WTC11 (cell line): Measurements from ENCODE around the gene NRBP1. TPM values are rescaled to one million over a fixed set of nuclear protein-coding genes. Genes with fewer than 3 reads are reported as not detected.
A peak's percentile ranks its signal among the peaks of the same experiment; 100 is the strongest.

Experiments
- ATAC-seq: fragments of 200-7000 bp; cut with Tn5 transposase; 2 replicates; pipeline ENCODE4 v1.10.0; 2021; ENCODE audit warnings: mild to moderate bottlenecking, moderate library complexity
- CTCF ChIA-PET: fragments of 300-600 bp; sonication (Branson Sonifier 250); formaldehyde crosslinking; loops from one replicate; lab custom pipeline; 2021; ENCODE audit warnings: antibody characterized with exemption; lab: Charles Lee
- POLR2A ChIA-PET: fragments of 350-600 bp; sonication (Branson Sonifier 250); formaldehyde crosslinking; loops from one replicate; lab custom pipeline; 2021; ENCODE audit warnings: antibody characterized with exemption; lab: Charles Lee
- DNase-seq: peaks from one replicate; pipeline ENCODE4 v3.0.0; 2021; ENCODE audit warnings: low spot score
- H3K27ac Mint-ChIP-seq: 2 replicates; pipeline ENCODE4 v1.8.0; 2021; ENCODE audit warnings: mixed read lengths
- H3K27me3 Mint-ChIP-seq: 2 replicates; pipeline ENCODE4 v1.8.0; 2021; ENCODE audit warnings: low read depth, mild to moderate bottlenecking, moderate library complexity, mixed read lengths
- H3K36me3 Mint-ChIP-seq: 2 replicates; pipeline ENCODE4 v1.8.0; 2021; ENCODE audit warnings: mixed read lengths
- H3K4me1 Mint-ChIP-seq: 2 replicates; pipeline ENCODE4 v1.8.0; 2022; ENCODE audit warnings: mixed read lengths
- H3K4me3 Mint-ChIP-seq: 2 replicates; pipeline ENCODE4 v1.8.0; 2021; ENCODE audit warnings: mild to moderate bottlenecking, moderate library complexity, mixed read lengths
- H3K9me3 Mint-ChIP-seq: 2 replicates; pipeline ENCODE4 v1.8.0; 2021; ENCODE audit warnings: mixed read lengths
- ATF1 ChIP-seq: sonication (generic); formaldehyde crosslinking; IDR thresholded peaks from 2 replicates; pipeline ENCODE4 v1.8.1; 2023; ENCODE audit warnings: mild to moderate bottlenecking, moderate library complexity, missing genetic modification reagents
- ESRRA ChIP-seq: sonication (generic); formaldehyde crosslinking; IDR thresholded peaks from 2 replicates; pipeline ENCODE4 v1.8.1; 2022; ENCODE audit warnings: mild to moderate bottlenecking, missing genetic modification reagents, borderline replicate concordance
- ETV6 ChIP-seq: sonication (generic); formaldehyde crosslinking; IDR thresholded peaks from 2 replicates; pipeline ENCODE4 v1.8.1; 2022; ENCODE audit warnings: mild to moderate bottlenecking, missing genetic modification reagents
- NFE2L1 ChIP-seq: sonication (generic); formaldehyde crosslinking; IDR thresholded peaks from 2 replicates; pipeline ENCODE4 v1.8.1; 2023; ENCODE audit warnings: missing genetic modification reagents
- SOX15 ChIP-seq: fragments of 250-450 bp; sonication (Bioruptor Pico); IDR thresholded peaks from 2 replicates; pipeline ENCODE4 v1.9.0; 2021; ENCODE audit warnings: mild to moderate bottlenecking
- TCF7 ChIP-seq: sonication (generic); formaldehyde crosslinking; IDR thresholded peaks from 2 replicates; pipeline ENCODE4 v1.8.0; 2022; ENCODE audit warnings: mild to moderate bottlenecking, low read depth, missing genetic modification reagents, moderate library complexity
- ZNF263 ChIP-seq: sonication (generic); formaldehyde crosslinking; IDR thresholded peaks from 2 replicates; pipeline ENCODE4 v1.8.1; 2022; ENCODE audit warnings: low read depth, mild to moderate bottlenecking, moderate library complexity, missing genetic modification reagents
- ZNF671 ChIP-seq: fragments of 250-450 bp; sonication (Bioruptor Pico); IDR thresholded peaks from 2 replicates; pipeline ENCODE4 v1.8.0; 2021; ENCODE audit warnings: mild to moderate bottlenecking
- total RNA-seq: library from RNA; stranded (reverse); gene quantifications from 3 replicates; pipeline ENCODE4 v1.2.3, GENCODE V29; 2021
- TF ChIP-seq, protein P1 (sequence below): sonication (generic); formaldehyde crosslinking; IDR thresholded peaks from 2 replicates; pipeline ENCODE4 v1.8.0; 2023; ENCODE audit warnings: missing genetic modification reagents
- TF ChIP-seq, protein P2 (sequence below): sonication (generic); formaldehyde crosslinking; IDR thresholded peaks from 2 replicates; pipeline ENCODE4 v1.8.1; 2023; ENCODE audit warnings: mild to moderate bottlenecking, missing genetic modification reagents, moderate library complexity
- TF ChIP-seq, protein P3 (sequence below): fragments of 250-450 bp; sonication (Bioruptor Pico); IDR thresholded peaks from 2 replicates; pipeline ENCODE4 v1.9.0; 2021; ENCODE audit warnings: mild to moderate bottlenecking, borderline replicate concordance
- TF ChIP-seq, protein P4 (sequence below): sonication (generic); formaldehyde crosslinking; IDR thresholded peaks from 2 replicates; pipeline ENCODE4 v1.8.1; 2023; ENCODE audit warnings: mild to moderate bottlenecking, missing genetic modification reagents, moderate library complexity
- TF ChIP-seq, protein P5 (sequence below): sonication (generic); formaldehyde crosslinking; IDR thresholded peaks from 2 replicates; pipeline ENCODE4 v1.8.1; 2023; ENCODE audit warnings: mild to moderate bottlenecking, missing genetic modification reagents
- TF ChIP-seq, protein P6 (sequence below): sonication (generic); formaldehyde crosslinking; IDR thresholded peaks from 2 replicates; pipeline ENCODE4 v1.8.1; 2023; ENCODE audit warnings: mild to moderate bottlenecking, missing genetic modification reagents
- TF ChIP-seq, protein P7 (sequence below): fragments of 250-450 bp; sonication (Bioruptor Pico); IDR thresholded peaks from 2 replicates; pipeline ENCODE4 v2.1.2; 2022; ENCODE audit warnings: mild to moderate bottlenecking, moderate library complexity
- TF ChIP-seq, protein P8 (sequence below): fragments of 250-450 bp; sonication (Bioruptor Pico); IDR thresholded peaks from 2 replicates; pipeline ENCODE4 v1.9.0; 2021; ENCODE audit warnings: moderate library complexity, mild to moderate bottlenecking, inconsistent platforms, borderline replicate concordance
- TF ChIP-seq, protein P9 (sequence below): fragments of 250-450 bp; sonication (Bioruptor Pico); IDR thresholded peaks from 2 replicates; pipeline ENCODE4 v1.9.0; 2021; ENCODE audit warnings: mild to moderate bottlenecking
- TF ChIP-seq, protein P10 (sequence below): sonication (generic); formaldehyde crosslinking; IDR thresholded peaks from 2 replicates; pipeline ENCODE4 v1.8.0; 2022; ENCODE audit warnings: missing genetic modification reagents

The NRBP1 gene
- total RNA-seq, 1 experiment from 2014 or later: 110 TPM

DNA sequence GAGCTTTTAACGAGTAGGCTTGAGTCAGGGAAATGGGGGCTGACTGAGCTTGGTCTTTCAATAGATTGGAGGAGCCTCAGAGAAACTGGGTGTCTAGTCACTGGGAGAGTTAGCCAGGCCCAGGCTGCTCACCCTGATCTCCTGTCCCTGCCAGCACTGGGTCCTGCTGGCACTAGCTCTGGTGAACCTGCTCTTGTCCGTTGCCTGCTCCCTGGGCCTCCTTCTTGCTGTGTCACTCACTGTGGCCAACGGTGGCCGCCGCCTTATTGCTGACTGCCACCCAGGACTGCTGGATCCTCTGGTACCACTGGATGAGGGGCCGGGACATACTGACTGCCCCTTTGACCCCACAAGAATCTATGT is 14.5 kb downstream of the NRBP1 start (continued):
- TF ChIP-seq, protein P1, sequence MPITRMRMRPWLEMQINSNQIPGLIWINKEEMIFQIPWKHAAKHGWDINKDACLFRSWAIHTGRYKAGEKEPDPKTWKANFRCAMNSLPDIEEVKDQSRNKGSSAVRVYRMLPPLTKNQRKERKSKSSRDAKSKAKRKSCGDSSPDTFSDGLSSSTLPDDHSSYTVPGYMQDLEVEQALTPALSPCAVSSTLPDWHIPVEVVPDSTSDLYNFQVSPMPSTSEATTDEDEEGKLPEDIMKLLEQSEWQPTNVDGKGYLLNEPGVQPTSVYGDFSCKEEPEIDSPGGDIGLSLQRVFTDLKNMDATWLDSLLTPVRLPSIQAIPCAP (CRISPR knock-in tag): no peak
- TF ChIP-seq SOX15 (CRISPR knock-in tag): no peak
- peak; percentile 65; the same call in 1 of the 2 replicates for TF ChIP-seq NFE2L1 (CRISPR knock-in tag)
- TF ChIP-seq ZNF263 (CRISPR knock-in tag): no peak
- TF ChIP-seq, protein P2, sequence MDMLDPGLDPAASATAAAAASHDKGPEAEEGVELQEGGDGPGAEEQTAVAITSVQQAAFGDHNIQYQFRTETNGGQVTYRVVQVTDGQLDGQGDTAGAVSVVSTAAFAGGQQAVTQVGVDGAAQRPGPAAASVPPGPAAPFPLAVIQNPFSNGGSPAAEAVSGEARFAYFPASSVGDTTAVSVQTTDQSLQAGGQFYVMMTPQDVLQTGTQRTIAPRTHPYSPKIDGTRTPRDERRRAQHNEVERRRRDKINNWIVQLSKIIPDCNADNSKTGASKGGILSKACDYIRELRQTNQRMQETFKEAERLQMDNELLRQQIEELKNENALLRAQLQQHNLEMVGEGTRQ (CRISPR knock-in tag): no peak
- TF ChIP-seq, protein P3, sequence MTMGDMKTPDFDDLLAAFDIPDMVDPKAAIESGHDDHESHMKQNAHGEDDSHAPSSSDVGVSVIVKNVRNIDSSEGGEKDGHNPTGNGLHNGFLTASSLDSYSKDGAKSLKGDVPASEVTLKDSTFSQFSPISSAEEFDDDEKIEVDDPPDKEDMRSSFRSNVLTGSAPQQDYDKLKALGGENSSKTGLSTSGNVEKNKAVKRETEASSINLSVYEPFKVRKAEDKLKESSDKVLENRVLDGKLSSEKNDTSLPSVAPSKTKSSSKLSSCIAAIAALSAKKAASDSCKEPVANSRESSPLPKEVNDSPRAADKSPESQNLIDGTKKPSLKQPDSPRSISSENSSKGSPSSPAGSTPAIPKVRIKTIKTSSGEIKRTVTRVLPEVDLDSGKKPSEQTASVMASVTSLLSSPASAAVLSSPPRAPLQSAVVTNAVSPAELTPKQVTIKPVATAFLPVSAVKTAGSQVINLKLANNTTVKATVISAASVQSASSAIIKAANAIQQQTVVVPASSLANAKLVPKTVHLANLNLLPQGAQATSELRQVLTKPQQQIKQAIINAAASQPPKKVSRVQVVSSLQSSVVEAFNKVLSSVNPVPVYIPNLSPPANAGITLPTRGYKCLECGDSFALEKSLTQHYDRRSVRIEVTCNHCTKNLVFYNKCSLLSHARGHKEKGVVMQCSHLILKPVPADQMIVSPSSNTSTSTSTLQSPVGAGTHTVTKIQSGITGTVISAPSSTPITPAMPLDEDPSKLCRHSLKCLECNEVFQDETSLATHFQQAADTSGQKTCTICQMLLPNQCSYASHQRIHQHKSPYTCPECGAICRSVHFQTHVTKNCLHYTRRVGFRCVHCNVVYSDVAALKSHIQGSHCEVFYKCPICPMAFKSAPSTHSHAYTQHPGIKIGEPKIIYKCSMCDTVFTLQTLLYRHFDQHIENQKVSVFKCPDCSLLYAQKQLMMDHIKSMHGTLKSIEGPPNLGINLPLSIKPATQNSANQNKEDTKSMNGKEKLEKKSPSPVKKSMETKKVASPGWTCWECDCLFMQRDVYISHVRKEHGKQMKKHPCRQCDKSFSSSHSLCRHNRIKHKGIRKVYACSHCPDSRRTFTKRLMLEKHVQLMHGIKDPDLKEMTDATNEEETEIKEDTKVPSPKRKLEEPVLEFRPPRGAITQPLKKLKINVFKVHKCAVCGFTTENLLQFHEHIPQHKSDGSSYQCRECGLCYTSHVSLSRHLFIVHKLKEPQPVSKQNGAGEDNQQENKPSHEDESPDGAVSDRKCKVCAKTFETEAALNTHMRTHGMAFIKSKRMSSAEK (CRISPR knock-in tag): no peak
- TF ChIP-seq, protein P4, sequence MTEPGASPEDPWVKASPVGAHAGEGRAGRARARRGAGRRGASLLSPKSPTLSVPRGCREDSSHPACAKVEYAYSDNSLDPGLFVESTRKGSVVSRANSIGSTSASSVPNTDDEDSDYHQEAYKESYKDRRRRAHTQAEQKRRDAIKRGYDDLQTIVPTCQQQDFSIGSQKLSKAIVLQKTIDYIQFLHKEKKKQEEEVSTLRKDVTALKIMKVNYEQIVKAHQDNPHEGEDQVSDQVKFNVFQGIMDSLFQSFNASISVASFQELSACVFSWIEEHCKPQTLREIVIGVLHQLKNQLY: no peak

DNA sequence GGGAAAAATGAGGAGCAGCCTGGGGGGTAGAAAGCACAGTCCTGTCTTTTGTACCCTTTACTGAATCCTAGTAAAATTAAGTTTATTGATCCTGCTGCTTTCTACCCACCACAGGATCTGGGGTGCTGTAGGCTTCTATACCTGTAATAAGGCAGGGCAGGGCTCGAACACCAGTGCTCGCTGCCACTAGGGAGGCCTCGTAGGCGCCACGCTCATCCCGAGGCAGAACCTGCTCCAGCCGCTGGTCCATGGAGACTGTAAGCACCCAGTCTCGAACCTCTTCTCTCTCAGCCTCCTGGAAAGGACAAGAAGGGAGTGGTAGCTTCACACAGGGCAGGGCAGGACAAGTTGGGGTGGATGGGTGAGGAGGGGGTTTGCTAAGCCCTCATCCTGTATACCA is 16.7 kb downstream of the NRBP1 start:
- POLR2A ChIA-PET: interaction anchor here (1.2 kb wide), 1 partner anchor 18 kb away, joined by 3 read pairs; no protein-coding TSS in a partner anchor
- Mint-ChIP-seq H3K9me3 (no peaks in the 10 kb centered on the region), H3K27ac (no peak overlapping the region), H3K4me1 (peaks cover 14% of the 10 kb centered on the region), H3K4me3 (no peak overlapping the region), H3K27me3 (no peaks in the 10 kb centered on the region), H3K36me3 (peaks cover 19% of the 10 kb centered on the region)
- ATAC-seq: no peak
- TF ChIP-seq, protein P5, sequence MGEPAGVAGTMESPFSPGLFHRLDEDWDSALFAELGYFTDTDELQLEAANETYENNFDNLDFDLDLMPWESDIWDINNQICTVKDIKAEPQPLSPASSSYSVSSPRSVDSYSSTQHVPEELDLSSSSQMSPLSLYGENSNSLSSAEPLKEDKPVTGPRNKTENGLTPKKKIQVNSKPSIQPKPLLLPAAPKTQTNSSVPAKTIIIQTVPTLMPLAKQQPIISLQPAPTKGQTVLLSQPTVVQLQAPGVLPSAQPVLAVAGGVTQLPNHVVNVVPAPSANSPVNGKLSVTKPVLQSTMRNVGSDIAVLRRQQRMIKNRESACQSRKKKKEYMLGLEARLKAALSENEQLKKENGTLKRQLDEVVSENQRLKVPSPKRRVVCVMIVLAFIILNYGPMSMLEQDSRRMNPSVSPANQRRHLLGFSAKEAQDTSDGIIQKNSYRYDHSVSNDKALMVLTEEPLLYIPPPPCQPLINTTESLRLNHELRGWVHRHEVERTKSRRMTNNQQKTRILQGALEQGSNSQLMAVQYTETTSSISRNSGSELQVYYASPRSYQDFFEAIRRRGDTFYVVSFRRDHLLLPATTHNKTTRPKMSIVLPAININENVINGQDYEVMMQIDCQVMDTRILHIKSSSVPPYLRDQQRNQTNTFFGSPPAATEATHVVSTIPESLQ: no peak
- TF ChIP-seq, protein P6, sequence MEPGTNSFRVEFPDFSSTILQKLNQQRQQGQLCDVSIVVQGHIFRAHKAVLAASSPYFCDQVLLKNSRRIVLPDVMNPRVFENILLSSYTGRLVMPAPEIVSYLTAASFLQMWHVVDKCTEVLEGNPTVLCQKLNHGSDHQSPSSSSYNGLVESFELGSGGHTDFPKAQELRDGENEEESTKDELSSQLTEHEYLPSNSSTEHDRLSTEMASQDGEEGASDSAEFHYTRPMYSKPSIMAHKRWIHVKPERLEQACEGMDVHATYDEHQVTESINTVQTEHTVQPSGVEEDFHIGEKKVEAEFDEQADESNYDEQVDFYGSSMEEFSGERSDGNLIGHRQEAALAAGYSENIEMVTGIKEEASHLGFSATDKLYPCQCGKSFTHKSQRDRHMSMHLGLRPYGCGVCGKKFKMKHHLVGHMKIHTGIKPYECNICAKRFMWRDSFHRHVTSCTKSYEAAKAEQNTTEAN: no peak
- TF ChIP-seq ETV6 (CRISPR knock-in tag) (no peak), ZNF671 (CRISPR knock-in tag) (no peak), ESRRA (CRISPR knock-in tag) (no peak), ATF1 (CRISPR knock-in tag) (no peak), NFE2L1 (CRISPR knock-in tag) (no peak), TCF7 (CRISPR knock-in tag) (no peak)
- TF ChIP-seq, protein P7, sequence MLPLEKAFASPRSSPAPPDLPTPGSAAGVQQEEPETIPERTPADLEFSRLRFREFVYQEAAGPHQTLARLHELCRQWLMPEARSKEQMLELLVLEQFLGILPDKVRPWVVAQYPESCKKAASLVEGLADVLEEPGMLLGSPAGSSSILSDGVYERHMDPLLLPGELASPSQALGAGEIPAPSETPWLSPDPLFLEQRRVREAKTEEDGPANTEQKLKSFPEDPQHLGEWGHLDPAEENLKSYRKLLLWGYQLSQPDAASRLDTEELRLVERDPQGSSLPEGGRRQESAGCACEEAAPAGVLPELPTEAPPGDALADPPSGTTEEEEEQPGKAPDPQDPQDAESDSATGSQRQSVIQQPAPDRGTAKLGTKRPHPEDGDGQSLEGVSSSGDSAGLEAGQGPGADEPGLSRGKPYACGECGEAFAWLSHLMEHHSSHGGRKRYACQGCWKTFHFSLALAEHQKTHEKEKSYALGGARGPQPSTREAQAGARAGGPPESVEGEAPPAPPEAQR (CRISPR knock-in tag): no peak
- TF ChIP-seq, protein P1 (CRISPR knock-in tag): no peak
- TF ChIP-seq, protein P8, sequence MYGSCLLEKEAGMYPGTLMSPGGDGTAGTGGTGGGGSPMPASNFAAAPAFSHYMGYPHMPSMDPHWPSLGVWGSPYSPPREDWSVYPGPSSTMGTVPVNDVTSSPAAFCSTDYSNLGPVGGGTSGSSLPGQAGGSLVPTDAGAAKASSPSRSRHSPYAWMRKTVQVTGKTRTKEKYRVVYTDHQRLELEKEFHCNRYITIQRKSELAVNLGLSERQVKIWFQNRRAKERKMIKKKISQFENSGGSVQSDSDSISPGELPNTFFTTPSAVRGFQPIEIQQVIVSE (CRISPR knock-in tag): no peak
- TF ChIP-seq, protein P9, sequence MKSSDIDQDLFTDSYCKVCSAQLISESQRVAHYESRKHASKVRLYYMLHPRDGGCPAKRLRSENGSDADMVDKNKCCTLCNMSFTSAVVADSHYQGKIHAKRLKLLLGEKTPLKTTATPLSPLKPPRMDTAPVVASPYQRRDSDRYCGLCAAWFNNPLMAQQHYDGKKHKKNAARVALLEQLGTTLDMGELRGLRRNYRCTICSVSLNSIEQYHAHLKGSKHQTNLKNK (CRISPR knock-in tag): no peak
- TF ChIP-seq, protein P10, sequence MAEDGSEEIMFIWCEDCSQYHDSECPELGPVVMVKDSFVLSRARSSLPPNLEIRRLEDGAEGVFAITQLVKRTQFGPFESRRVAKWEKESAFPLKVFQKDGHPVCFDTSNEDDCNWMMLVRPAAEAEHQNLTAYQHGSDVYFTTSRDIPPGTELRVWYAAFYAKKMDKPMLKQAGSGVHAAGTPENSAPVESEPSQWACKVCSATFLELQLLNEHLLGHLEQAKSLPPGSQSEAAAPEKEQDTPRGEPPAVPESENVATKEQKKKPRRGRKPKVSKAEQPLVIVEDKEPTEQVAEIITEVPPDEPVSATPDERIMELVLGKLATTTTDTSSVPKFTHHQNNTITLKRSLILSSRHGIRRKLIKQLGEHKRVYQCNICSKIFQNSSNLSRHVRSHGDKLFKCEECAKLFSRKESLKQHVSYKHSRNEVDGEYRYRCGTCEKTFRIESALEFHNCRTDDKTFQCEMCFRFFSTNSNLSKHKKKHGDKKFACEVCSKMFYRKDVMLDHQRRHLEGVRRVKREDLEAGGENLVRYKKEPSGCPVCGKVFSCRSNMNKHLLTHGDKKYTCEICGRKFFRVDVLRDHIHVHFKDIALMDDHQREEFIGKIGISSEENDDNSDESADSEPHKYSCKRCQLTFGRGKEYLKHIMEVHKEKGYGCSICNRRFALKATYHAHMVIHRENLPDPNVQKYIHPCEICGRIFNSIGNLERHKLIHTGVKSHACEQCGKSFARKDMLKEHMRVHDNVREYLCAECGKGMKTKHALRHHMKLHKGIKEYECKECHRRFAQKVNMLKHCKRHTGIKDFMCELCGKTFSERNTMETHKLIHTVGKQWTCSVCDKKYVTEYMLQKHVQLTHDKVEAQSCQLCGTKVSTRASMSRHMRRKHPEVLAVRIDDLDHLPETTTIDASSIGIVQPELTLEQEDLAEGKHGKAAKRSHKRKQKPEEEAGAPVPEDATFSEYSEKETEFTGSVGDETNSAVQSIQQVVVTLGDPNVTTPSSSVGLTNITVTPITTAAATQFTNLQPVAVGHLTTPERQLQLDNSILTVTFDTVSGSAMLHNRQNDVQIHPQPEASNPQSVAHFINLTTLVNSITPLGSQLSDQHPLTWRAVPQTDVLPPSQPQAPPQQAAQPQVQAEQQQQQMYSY (CRISPR knock-in tag): no peak
- no peak for DNase-seq
- CTCF ChIA-PET: interaction anchor here (1.1 to 1.4 kb wide), 2 partner anchors 16 to 76 kb away, joined by 3 read pairs; partner anchors contain the start of gene NRBP1
